HepG2 (cell line): ENCODE results near the gene TRIM72. TPM values are rescaled to one million over a fixed set of nuclear protein-coding genes. Genes with fewer than 3 reads are reported as not detected.

Source experiments
- ATAC-seq: fragments of 200-7000 bp; cut with Tn5 transposase; 3 replicates; pipeline ENCODE4 v1.9.1; 2020; ENCODE audit warnings: mild to moderate bottlenecking, moderate library complexity
- BruUV-seq: library from RNA; stranded (reverse); fragments of 400-500 nt; replicated peaks from 2 replicates; lab custom pipeline; 2021; lab: Mats Ljungman, UMichigan
- CTCF ChIA-PET: fragments of 300-600 bp; formaldehyde crosslinking; extraction: SDS; loops from one replicate; lab custom pipeline; 2021; ENCODE audit warnings: low total read pairs, inconsistent platforms, low intra/inter-chr PET ratio; lab: Yijun Ruan, JAX
- POLR2A ChIA-PET: fragments of 350-600 bp; sonication (Branson Sonifier 250); formaldehyde crosslinking; loops from one replicate; lab custom pipeline; 2020; ENCODE audit warnings: antibody characterized with exemption, inconsistent platforms; lab: Yijun Ruan, JAX
- DNase-seq: peaks from one replicate; pipeline ENCODE4 v3.0.0-alpha.2; 2015; ENCODE audit warnings: low spot score
- FAIRE-seq: peaks from 3 replicates; lab custom pipeline; 2011; peaks lifted over from hg19 to GRCh38; lab: Jason Lieb, UNC
- H2AFZ ChIP-seq: one replicate; pipeline ENCODE4 v1.6.1; 2011; ENCODE audit warnings: low read length, inconsistent platforms
- H3K27ac ChIP-seq: fragments of 300-600 bp; 3 replicates; pipeline ENCODE4 v1.8.0; 2011; ENCODE audit warnings: mixed run types, mild to moderate bottlenecking, mixed read lengths, low read length, inconsistent platforms; ENCODE audit not compliant: insufficient read depth; ENCODE audit errors: extremely low read length
- H3K27me3 ChIP-seq, 2 experiments: fragments of 200-600 bp in 1 of 2; 2 replicates in 1 of 2; 3 replicates in 1 of 2; pipeline versions ENCODE4 v1.6.0 to v1.8.0; 2011; ENCODE audit warnings: low read length in 2 of 2, mild to moderate bottlenecking in 2 of 2, moderate library complexity in 2 of 2, inconsistent platforms in 1 of 2; ENCODE audit not compliant: insufficient read depth in 2 of 2, control insufficient read depth in 1 of 2
- H3K36me3 ChIP-seq, 2 experiments: fragments of 200-600 bp in 1 of 2; replicated peaks in 1 of 2; 2 replicates in 1 of 2; 3 replicates in 1 of 2; pipeline versions ENCODE4 v1.5.1 to v1.8.0; 2011; ENCODE audit warnings: low read length in 2 of 2, inconsistent platforms in 1 of 2; ENCODE audit not compliant: insufficient read depth in 2 of 2, control insufficient read depth in 1 of 2
- H3K4me1 ChIP-seq: 2 replicates; pipeline ENCODE4 v1.5.1; 2012; ENCODE audit warnings: low read length, inconsistent platforms; ENCODE audit not compliant: insufficient read depth
- H3K4me2 ChIP-seq: 2 replicates; pipeline ENCODE4 v1.6.0; 2011; ENCODE audit warnings: low read depth, low read length, inconsistent platforms
- H3K4me3 ChIP-seq, 3 experiments: fragments of 200-600 bp in 1 of 3; sonication (generic), shearing (Covaris generic) in 1 of 3; replicated peaks in 1 of 3; 2 replicates each; pipeline ENCODE4 v1.5.1; 2011 to 2016; ENCODE audit warnings: low read length in 3 of 3, inconsistent platforms in 2 of 3, low read depth in 2 of 3, mild to moderate bottlenecking in 2 of 3, control low read depth in 1 of 3, mixed read lengths in 1 of 3; ENCODE audit not compliant: insufficient read depth in 1 of 3
- H3K79me2 ChIP-seq: one replicate; pipeline ENCODE4 v1.6.1; 2011; ENCODE audit warnings: low read length, inconsistent platforms; ENCODE audit not compliant: insufficient read depth
- H3K9ac ChIP-seq: 2 replicates; pipeline ENCODE4 v1.6.0; 2011; ENCODE audit warnings: mild to moderate bottlenecking, low read depth, low read length, inconsistent platforms; ENCODE audit not compliant: insufficient read depth
- H3K9me3 ChIP-seq: 2 replicates; pipeline ENCODE4 v1.5.1; 2012; ENCODE audit warnings: mild to moderate bottlenecking, low read length
- H4K20me1 ChIP-seq: 2 replicates; pipeline ENCODE4 v1.6.0; 2011; ENCODE audit warnings: inconsistent platforms, mild to moderate bottlenecking, low read length, moderate library complexity; ENCODE audit not compliant: insufficient read depth
- ATRX ChIP-seq: sonication (generic); formaldehyde crosslinking; IDR thresholded peaks from 2 replicates; pipeline ENCODE4 v1.4.0; 2020; ENCODE audit warnings: missing genetic modification reagents, borderline replicate concordance
- NAIF1 ChIP-seq: sonication (generic); formaldehyde crosslinking; IDR thresholded peaks from 2 replicates; pipeline ENCODE4 v1.5.0; 2020; ENCODE audit warnings: mild to moderate bottlenecking, missing genetic modification reagents, borderline replicate concordance
- SKIL ChIP-seq: sonication (generic); formaldehyde crosslinking; IDR thresholded peaks from 2 replicates; pipeline ENCODE4 v1.8.0; 2022; ENCODE audit warnings: missing genetic modification reagents, mild to moderate bottlenecking, moderate library complexity, borderline replicate concordance
- SRF ChIP-seq: IDR thresholded peaks from 2 replicates; pipeline ENCODE4 v1.6.1; 2011; ENCODE audit warnings: mild to moderate bottlenecking, low read depth, low read length, moderate library complexity
- TRIM24 ChIP-seq: sonication (generic); formaldehyde crosslinking; IDR thresholded peaks from 2 replicates; pipeline ENCODE4 v1.8.0; 2022; ENCODE audit warnings: mild to moderate bottlenecking, missing genetic modification reagents
- ZFY ChIP-seq: sonication (generic); formaldehyde crosslinking; IDR thresholded peaks from 2 replicates; pipeline ENCODE4 v1.4.0; 2020; ENCODE audit warnings: missing genetic modification reagents
- ZNF143 ChIP-seq: sonication (generic); formaldehyde crosslinking; IDR thresholded peaks from 2 replicates; pipeline ENCODE4 v1.4.0; 2020; ENCODE audit warnings: missing genetic modification reagents
- ZNF430 ChIP-seq: sonication (generic); formaldehyde crosslinking; IDR thresholded peaks from 2 replicates; pipeline ENCODE4 v1.9.0; 2021; ENCODE audit warnings: mild to moderate bottlenecking, missing genetic modification reagents
- ZNF646 ChIP-seq: sonication (generic); formaldehyde crosslinking; IDR thresholded peaks from 2 replicates; pipeline ENCODE4 v1.9.0; 2021; ENCODE audit warnings: mild to moderate bottlenecking, missing genetic modification reagents
- ZNF703 ChIP-seq: sonication (generic); formaldehyde crosslinking; IDR thresholded peaks from 2 replicates; pipeline ENCODE4 v1.5.1; 2020; ENCODE audit warnings: missing genetic modification reagents, mild to moderate bottlenecking, moderate library complexity, borderline replicate concordance
- WGBS: methylation state at CpG from one replicate; pipeline ENCODE4 v1.1.6; 2017; ENCODE audit warnings: low lambda C conversion rate; 5-methylcytosine and 5-hydroxymethylcytosine counted together
- in situ Hi-C: cut with HindIII; loops from 2 replicates; pipeline ENCODE4 v1.10.0; 2017; ENCODE audit warnings: low pct_unique_long_range_greater_than_20kb; ENCODE audit not compliant: extremely low pct_ligation_motif_present
- intact Hi-C: fragments of 100-400 bp; cut with micrococcal nuclease; formaldehyde crosslinking; loops from one replicate; pipeline ENCODE4 v1.10.0; 2022; ENCODE audit not compliant: unreplicated experiment
- polyA plus RNA-seq, 8 experiments: library from polyadenylated mRNA; depleted of rRNA in 3 of 8; stranded (reverse) in 7 of 8; unstranded in 1 of 8; fragments of >200 nt; fragmentation: Illumina TruSeq in 4 of 8; extraction: Trizol in 4 of 8; gene quantifications; 2 replicates each; pipeline versions ENCODE4 v1.2.1 to v1.2.3, GENCODE V29; 2011 to 2016; ENCODE audit warnings: low read depth in 4 of 8, missing spikeins in 1 of 8, mixed read lengths in 1 of 8; ENCODE audit not compliant: insufficient read depth in 1 of 8
- total RNA-seq, 5 experiments: library from RNA; depleted of rRNA; stranded (reverse); fragments of >200 nt; fragmentation: Illumina TruSeq; extraction: Trizol; gene quantifications; 2 replicates each; pipeline ENCODE4 v1.2.3, GENCODE V29; 2016; ENCODE audit warnings: low read depth in 1 of 5
- TF ChIP-seq, protein P1 (sequence below): sonication (generic); formaldehyde crosslinking; IDR thresholded peaks from 2 replicates; pipeline ENCODE4 v1.8.0; 2022; ENCODE audit warnings: low read depth, missing genetic modification reagents
- TF ChIP-seq, protein P2 (sequence below): IDR thresholded peaks from 2 replicates; pipeline ENCODE4 v1.6.1; 2016; ENCODE audit warnings: low read depth

TRIM72 gene
- total and polyA plus RNA-seq, 2 of the 13 experiments (the other 11 are each of a cell fraction or from before 2014, with no cell fraction given) = not detected

DNA sequence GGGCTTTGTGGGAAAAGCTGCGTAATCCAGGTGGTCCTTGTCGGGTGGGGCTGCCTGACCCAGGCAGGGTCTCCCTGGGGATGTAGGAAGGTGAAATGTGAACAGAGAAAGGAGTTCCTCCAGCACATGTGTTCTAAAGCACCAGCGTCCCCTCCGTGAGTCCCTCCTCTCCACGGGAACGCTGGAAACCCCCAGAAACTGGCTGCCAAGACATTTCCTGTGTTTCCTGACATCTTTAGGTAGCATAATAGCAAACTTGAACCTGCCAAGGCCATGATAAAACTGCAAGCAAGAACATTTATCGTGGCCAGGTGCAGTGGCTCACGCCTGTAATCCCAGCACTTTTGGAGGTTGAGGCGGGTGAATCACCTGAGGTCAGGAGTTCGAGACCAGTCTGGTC lies 15.6 kb downstream of the TRIM72 start:
- BruUV-seq = no TSS peak
- 27% methylated on average over 10 of the region's 10 CpGs for WGBS
- in situ Hi-C loops (no loop called here), intact Hi-C loops (no loop called here)
- Histone ChIP-seq H3K79me2 (no peaks in the 10 kb centered on the region), H3K9ac (no peak overlapping the region), H3K36me3 (no peaks in the 10 kb centered on the region), H3K27me3 (peaks cover 5 to 26% of the 10 kb centered on the region in 2 experiments; a peak in 4 of 5 replicates), H3K4me3 (no peak overlapping the region), H3K4me2 (no peak overlapping the region), H3K4me1 (no peaks in the 10 kb centered on the region), H3K9me3 (no peaks in the 10 kb centered on the region), H4K20me1 (no peaks in the 10 kb centered on the region), H2AFZ (no peak overlapping the region), H3K27ac (no peak overlapping the region)
- no peak for FAIRE-seq
- POLR2A ChIA-PET = no interaction called here
- CTCF ChIA-PET = no interaction called here
- no peak for ATAC-seq
- DNase-seq = no peak
- no peak for TF ChIP-seq SKIL (CRISPR knock-in tag)
- no peak for TF ChIP-seq SRF
- TF ChIP-seq ZNF143 (CRISPR knock-in tag) = no peak
- TF ChIP-seq ZNF646 = no peak
- TF ChIP-seq ZFY = no peak
- TF ChIP-seq, protein P1, sequence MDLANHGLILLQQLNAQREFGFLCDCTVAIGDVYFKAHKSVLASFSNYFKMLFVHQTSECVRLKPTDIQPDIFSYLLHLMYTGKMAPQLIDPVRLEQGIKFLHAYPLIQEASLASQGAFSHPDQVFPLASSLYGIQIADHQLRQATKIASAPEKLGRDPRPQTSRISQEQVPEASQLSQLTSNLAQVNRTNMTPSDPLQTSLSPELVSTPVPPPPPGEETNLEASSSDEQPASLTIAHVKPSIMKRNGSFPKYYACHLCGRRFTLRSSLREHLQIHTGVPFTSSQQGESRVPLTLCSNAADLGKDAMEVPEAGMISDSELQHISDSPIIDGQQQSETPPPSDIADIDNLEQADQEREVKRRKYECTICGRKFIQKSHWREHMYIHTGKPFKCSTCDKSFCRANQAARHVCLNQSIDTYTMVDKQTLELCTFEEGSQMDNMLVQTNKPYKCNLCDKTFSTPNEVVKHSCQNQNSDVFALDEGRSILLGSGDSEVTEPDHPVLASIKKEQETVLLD (CRISPR knock-in tag) = no peak
- TF ChIP-seq ATRX (CRISPR knock-in tag) = no peak
- no peak for TF ChIP-seq ZNF430 (CRISPR knock-in tag)
- TF ChIP-seq, protein P2, sequence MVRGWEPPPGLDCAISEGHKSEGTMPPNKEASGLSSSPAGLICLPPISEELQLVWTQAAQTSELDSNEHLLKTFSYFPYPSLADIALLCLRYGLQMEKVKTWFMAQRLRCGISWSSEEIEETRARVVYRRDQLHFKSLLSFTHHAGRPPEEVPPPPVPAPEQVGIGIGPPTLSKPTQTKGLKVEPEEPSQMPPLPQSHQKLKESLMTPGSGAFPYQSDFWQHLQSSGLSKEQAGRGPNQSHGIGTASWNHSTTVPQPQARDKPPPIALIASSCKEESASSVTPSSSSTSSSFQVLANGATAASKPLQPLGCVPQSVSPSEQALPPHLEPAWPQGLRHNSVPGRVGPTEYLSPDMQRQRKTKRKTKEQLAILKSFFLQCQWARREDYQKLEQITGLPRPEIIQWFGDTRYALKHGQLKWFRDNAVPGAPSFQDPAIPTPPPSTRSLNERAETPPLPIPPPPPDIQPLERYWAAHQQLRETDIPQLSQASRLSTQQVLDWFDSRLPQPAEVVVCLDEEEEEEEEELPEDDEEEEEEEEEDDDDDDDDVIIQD (CRISPR knock-in tag) = no peak
- no peak for TF ChIP-seq ZNF703 (CRISPR knock-in tag)
- TF ChIP-seq NAIF1 (CRISPR knock-in tag) = no peak
- TF ChIP-seq TRIM24 = no peak
